ENCODE measurements around the gene ZSWIM5. TPM values are rescaled to one million over a fixed set of nuclear protein-coding genes. Genes with fewer than 3 reads are reported as not detected.

Gene ZSWIM5
- total RNA-seq, 1 experiment from 2014 or later = 1.4 TPM

- no TSS peak for BruUV-seq (replicated peaks)
- H3K27me3 ChIP-seq (ENCODE audit: low read length) = no peaks in the 10 kb centered on the region
These were observed 187.7 kb downstream of the ZSWIM5 start for GRCh38 chr1:45018599-45019230.

DNA sequence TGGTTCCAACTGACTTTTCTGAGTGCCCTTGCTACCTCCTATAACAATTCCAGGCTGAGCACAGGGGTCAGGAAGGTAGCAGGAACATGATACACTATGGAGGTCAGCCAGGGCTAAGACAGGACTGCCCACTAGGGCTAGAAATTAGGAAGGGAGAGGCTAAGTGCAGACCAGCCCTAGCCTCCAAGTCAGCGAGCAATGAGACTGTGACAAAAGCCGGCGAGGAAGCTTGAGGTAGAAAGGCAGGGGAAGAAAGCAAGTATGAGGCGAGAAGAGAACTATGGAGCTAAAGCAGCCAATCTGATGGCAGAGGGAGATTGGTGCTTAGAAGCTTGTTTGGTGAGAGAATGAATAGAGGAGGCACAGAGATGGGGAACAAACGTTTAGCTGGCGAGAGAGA lies 189.6 kb downstream of the ZSWIM5 start:
- no peak for ATAC-seq
- Histone ChIP-seq H3K27me3 (ENCODE audit: low read length) (no peaks in the 10 kb centered on the region), H3K79me2 (ENCODE audit: low read length) (peaks cover 14% of the 10 kb centered on the region), H3K9me2 (replicated peaks; ENCODE audit: low read length) (no peaks in the 10 kb centered on the region), H3K4me2 (ENCODE audit: low read length) (no peak overlapping the region), H2AFZ (ENCODE audit: low read length) (no peak overlapping the region), H4K20me1 (ENCODE audit: low read length) (no peaks in the 10 kb centered on the region), H3K36me3 (ENCODE audit: low read depth, low read length) (no peaks in the 10 kb centered on the region), H3F3A (ENCODE audit: low read length, unreplicated experiment) (no peaks in the 10 kb centered on the region), H3K27ac (ENCODE audit: low read length) (no peak overlapping the region), H3K9ac (ENCODE audit: low read length) (no peak overlapping the region), H3K4me1 (ENCODE audit: insufficient read depth, low read length) (peaks cover 13% of the 10 kb centered on the region), H3K9me3 (ENCODE audit: low read length) (no peaks in the 10 kb centered on the region), H3K4me3 (ENCODE audit: low read length) (no peak overlapping the region)
- DNase-seq = no peak
- TF ChIP-seq EZH2 (IDR thresholded peaks at IDR 0.05; ENCODE audit: low read length, unreplicated experiment) (no peak), CTCF (conservative IDR thresholded peaks at IDR 0.05; ENCODE audit: low read depth, low read length) (no peak), EZH2phosphoT487 (IDR thresholded peaks at IDR 0.05; ENCODE audit: borderline replicate concordance, low read length) (no peak)
- ChIA-PET CTCF (no interaction called here), POLR2A (ENCODE audit: unreplicated experiment) (no interaction called here)
- no TSS peak for BruUV-seq (replicated peaks)
- intact Hi-C loops (cut with micrococcal nuclease) = no loop called here

More at GRCh38 chr1:45018599-45019230, 187.7 kb downstream of the ZSWIM5 start:
- Histone ChIP-seq H2AFZ (ENCODE audit: low read length) (peak overlapping the region; percentile 79), H3K9ac (ENCODE audit: low read length) (no peak overlapping the region), H3K4me2 (ENCODE audit: low read length) (no peak overlapping the region; the same call in 1 of the 2 replicates), H3K27ac (ENCODE audit: low read length) (no peak overlapping the region), H3K4me3 (ENCODE audit: low read length) (no peak overlapping the region), H3K79me2 (ENCODE audit: low read length) (peaks cover 4% of the 10 kb centered on the region), H3K9me2 (replicated peaks; ENCODE audit: low read length) (no peaks in the 10 kb centered on the region), H3K4me1 (ENCODE audit: insufficient read depth, low read length) (0 out of 2 replicates have a peak, but pooled peaks cover 2% of the 10 kb centered on the region), H4K20me1 (ENCODE audit: low read length) (no peaks in the 10 kb centered on the region), H3F3A (ENCODE audit: low read length, unreplicated experiment) (no peaks in the 10 kb centered on the region), H3K36me3 (ENCODE audit: low read depth, low read length) (no peaks in the 10 kb centered on the region), H3K9me3 (ENCODE audit: low read length) (no peaks in the 10 kb centered on the region)
- ChIA-PET CTCF (interaction anchor here (0.6 to 1.6 kb wide), 6 partner anchors 146 to 472 kb away, joined by 3 to 38 read pairs (median 4); partner anchors contain the start of gene TESK2), POLR2A (ENCODE audit: unreplicated experiment) (interaction anchor here (0.6 kb wide), 1 partner anchor 285 kb away, joined by 8 read pairs; no protein-coding TSS in a partner anchor)
- TF ChIP-seq EZH2 (IDR thresholded peaks at IDR 0.05; ENCODE audit: low read length, unreplicated experiment) = no peak
- TF ChIP-seq CTCF (conservative IDR thresholded peaks at IDR 0.05; ENCODE audit: low read depth, low read length) = peak; percentile 84
- DNase-seq (peak; percentile 87), ATAC-seq (peak; percentile 94)
- intact Hi-C loops (cut with micrococcal nuclease) = loop anchor here (1.0 kb wide), 3 partner anchors 185 to 282 kb away; no protein-coding TSS in a partner anchor

DNA sequence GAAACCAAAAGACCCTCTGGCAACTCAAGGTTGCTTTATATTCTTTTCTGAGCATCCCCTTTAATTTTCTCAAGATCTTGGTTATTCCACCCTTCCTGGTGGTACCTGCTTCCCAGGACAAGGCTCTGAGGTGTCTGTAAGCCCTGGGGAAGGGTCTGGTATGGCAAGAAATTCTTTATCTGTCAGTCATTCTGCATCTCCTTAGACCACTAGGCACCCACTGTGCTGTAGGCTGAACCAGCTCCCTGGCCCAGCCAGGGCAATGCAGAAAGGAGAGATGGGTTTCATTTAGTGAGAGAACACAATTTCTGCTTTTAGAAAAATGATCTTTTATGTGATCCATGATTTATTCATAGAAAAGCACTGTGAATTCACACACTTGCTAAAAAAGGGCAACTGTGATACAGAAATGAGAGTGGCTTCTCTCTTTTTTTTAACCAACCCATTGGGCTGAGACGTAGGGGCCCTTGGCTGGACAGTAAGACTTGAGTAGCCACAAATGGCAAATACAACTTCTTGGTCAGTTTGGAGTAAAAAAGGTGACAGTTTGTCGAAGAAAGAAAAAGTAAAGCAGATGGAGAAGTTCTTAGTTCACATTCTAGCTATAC lies 190.2 kb downstream of the ZSWIM5 start:
- H3F3A ChIP-seq (ENCODE audit: low read length, unreplicated experiment) = no peaks in the 10 kb centered on the region
- no peaks in the 10 kb centered on the region for H3K9me3 ChIP-seq (ENCODE audit: low read length)
- CTCF ChIA-PET = no interaction called here
- no peak overlapping the region for H2AFZ ChIP-seq (ENCODE audit: low read length)
- no peak for DNase-seq
- no peaks in the 10 kb centered on the region for H3K9me2 ChIP-seq (replicated peaks; ENCODE audit: low read length)
- H4K20me1 ChIP-seq (ENCODE audit: low read length) = no peaks in the 10 kb centered on the region
- no peaks in the 10 kb centered on the region for H3K27me3 ChIP-seq (ENCODE audit: low read length)
- H3K36me3 ChIP-seq (ENCODE audit: low read depth, low read length) = no peaks in the 10 kb centered on the region
- no peak overlapping the region for H3K9ac ChIP-seq (ENCODE audit: low read length)
- no peak overlapping the region for H3K27ac ChIP-seq (ENCODE audit: low read length)
- BruUV-seq (replicated peaks) = no TSS peak
- peaks cover 18% of the 10 kb centered on the region for H3K4me1 ChIP-seq (ENCODE audit: insufficient read depth, low read length)
- H3K4me3 ChIP-seq (ENCODE audit: low read length) = no peak overlapping the region
- no peak for ATAC-seq
- intact Hi-C loops (cut with micrococcal nuclease) = no loop called here
- no peak overlapping the region for H3K4me2 ChIP-seq (ENCODE audit: low read length)
- POLR2A ChIA-PET (ENCODE audit: unreplicated experiment) = no interaction called here
- TF ChIP-seq EZH2 (IDR thresholded peaks at IDR 0.05; ENCODE audit: low read length, unreplicated experiment) (no peak), CTCF (conservative IDR thresholded peaks at IDR 0.05; ENCODE audit: low read depth, low read length) (no peak), EZH2phosphoT487 (IDR thresholded peaks at IDR 0.05; ENCODE audit: borderline replicate concordance, low read length) (no peak)
- H3K79me2 ChIP-seq (ENCODE audit: low read length) = peaks cover 14% of the 10 kb centered on the region

All from PC-3 (cell line).